ENCODE measurements around the gene GATA2. TPM values are rescaled to one million over a fixed set of nuclear protein-coding genes. Genes with fewer than 3 reads are reported as not detected.
A peak's percentile ranks its signal among the peaks of the same experiment; 100 is the strongest.

Gene GATA2
- total and polyA plus RNA-seq, 2 of the 13 experiments (the other 11 are each of a cell fraction or from before 2014, with no cell fraction given): 3.5 to 6.2 TPM

- TF ChIP-seq KIAA2018 (CRISPR knock-in tag; IDR thresholded peaks at IDR 0.05; ENCODE audit: borderline replicate concordance): no peak
- no peak for TF ChIP-seq GATAD1 (CRISPR knock-in tag; IDR thresholded peaks at IDR 0.05)
- TF ChIP-seq RNF2 (conservative IDR thresholded peaks at IDR 0.05; ENCODE audit: low read depth): 0 out of 2 replicates have a peak, but pooled peaks have one; percentile 47
- no peak; the same call in 1 of the 2 replicates for TF ChIP-seq RBFOX2 (IDR thresholded peaks at IDR 0.05; ENCODE audit: low read depth, low read length)
- TF ChIP-seq SIX4 (CRISPR knock-in tag; IDR thresholded peaks at IDR 0.05): no peak
- TF ChIP-seq HIC2 (CRISPR knock-in tag; IDR thresholded peaks at IDR 0.05; ENCODE audit: low read depth): no peak
- TF ChIP-seq ESRRA (CRISPR knock-in tag; IDR thresholded peaks at IDR 0.05; ENCODE audit: low read depth): no peak
- TF ChIP-seq BRD4 (CRISPR knock-in tag; IDR thresholded peaks at IDR 0.05): peak; percentile 52; the same call in 1 of the 2 replicates
- TF ChIP-seq ZBTB44 (CRISPR knock-in tag; IDR thresholded peaks at IDR 0.05): no peak
- TF ChIP-seq PATZ1 (CRISPR knock-in tag; IDR thresholded peaks at IDR 0.05): peak; percentile 22; the same call in 1 of the 2 replicates
- peak; percentile 84 for TF ChIP-seq HNRNPLL (IDR thresholded peaks at IDR 0.05; ENCODE audit: low read depth, low read length, poor library complexity, severe bottlenecking)
- no peak for TF ChIP-seq ZBTB25 (CRISPR knock-in tag; IDR thresholded peaks at IDR 0.05)
- TF ChIP-seq SP2 (CRISPR knock-in tag; IDR thresholded peaks at IDR 0.05): 0 out of 2 replicates have a peak, but pooled peaks have one; percentile 38
Measured at GRCh38 chr3:128489927-128490649, 2.9 kb downstream of the GATA2 start (continued).
